GM13977 (cell line): ENCODE measurements around the gene CFB.

ENCODE experiments used
- DNase-seq: peaks from one replicate; pipeline ENCODE4 v3.0.0; 2012; ENCODE audit warnings: low spot score
- CTCF ChIP-seq: IDR thresholded peaks from 2 replicates; pipeline ENCODE4 v1.5.1; 2012; ENCODE audit warnings: mild to moderate bottlenecking, control low read depth; ENCODE audit not compliant: insufficient read depth; ENCODE audit errors: extremely low read depth, missing control alignments
- in situ Hi-C: fragments of 300-500 bp; cut with MboI; formaldehyde crosslinking; loops from one replicate; pipeline ENCODE4 v1.12.0; 2022; ENCODE audit warnings: low sequenced_read_pairs, low pct_unique_long_range_greater_than_20kb, mixed read lengths, inconsistent platforms; ENCODE audit not compliant: unreplicated experiment

Gene CFB

GRCh38 chr6:31899882-31900722 lies 45.8 kb upstream of the CFB start:
- in situ Hi-C loops: no loop called here
- no peak for TF ChIP-seq CTCF
- DNase-seq: no peak

- in situ Hi-C loops: no loop called here
- TF ChIP-seq CTCF: no peak
- no peak for DNase-seq
Measured at GRCh38 chr6:31900917-31901414, 44.9 kb upstream of the CFB start.

GRCh38 chr6:31901415-31901952 lies 44.4 kb upstream of the CFB start:
- peak; percentile 85 for DNase-seq
- in situ Hi-C loops: no loop called here
- TF ChIP-seq CTCF: no peak

GRCh38 chr6:31901953-31902643 lies 43.8 kb upstream of the CFB start, which contains the start of gene ZBTB12:
TSS of gene ZBTB12 (minus strand) at chr6:31902086. CDS start at chr6:31901305, 781 bp downstream.
- in situ Hi-C loops: no loop called here

GRCh38 chr6:31903957-31904356 lies 41.9 kb upstream of the CFB start:
- in situ Hi-C loops: no loop called here
- DNase-seq: no peak
- no peak for TF ChIP-seq CTCF

More at GRCh38 chr6:31901953-31902643, 43.8 kb upstream of the CFB start, which contains the start of gene ZBTB12:
- no peak for TF ChIP-seq CTCF
- peak; percentile 97 for DNase-seq

- no peak for TF ChIP-seq CTCF
- in situ Hi-C loops: no loop called here
- DNase-seq: no peak
Measured at GRCh38 chr6:31905041-31905440, 40.9 kb upstream of the CFB start.
